EL (cell line): ENCODE data around the gene SMIM20.

Experiments used
- DNase-seq: peaks from one replicate; pipeline ENCODE4 v3.0.0-alpha.2; 2016

SMIM20 gene

DNA sequence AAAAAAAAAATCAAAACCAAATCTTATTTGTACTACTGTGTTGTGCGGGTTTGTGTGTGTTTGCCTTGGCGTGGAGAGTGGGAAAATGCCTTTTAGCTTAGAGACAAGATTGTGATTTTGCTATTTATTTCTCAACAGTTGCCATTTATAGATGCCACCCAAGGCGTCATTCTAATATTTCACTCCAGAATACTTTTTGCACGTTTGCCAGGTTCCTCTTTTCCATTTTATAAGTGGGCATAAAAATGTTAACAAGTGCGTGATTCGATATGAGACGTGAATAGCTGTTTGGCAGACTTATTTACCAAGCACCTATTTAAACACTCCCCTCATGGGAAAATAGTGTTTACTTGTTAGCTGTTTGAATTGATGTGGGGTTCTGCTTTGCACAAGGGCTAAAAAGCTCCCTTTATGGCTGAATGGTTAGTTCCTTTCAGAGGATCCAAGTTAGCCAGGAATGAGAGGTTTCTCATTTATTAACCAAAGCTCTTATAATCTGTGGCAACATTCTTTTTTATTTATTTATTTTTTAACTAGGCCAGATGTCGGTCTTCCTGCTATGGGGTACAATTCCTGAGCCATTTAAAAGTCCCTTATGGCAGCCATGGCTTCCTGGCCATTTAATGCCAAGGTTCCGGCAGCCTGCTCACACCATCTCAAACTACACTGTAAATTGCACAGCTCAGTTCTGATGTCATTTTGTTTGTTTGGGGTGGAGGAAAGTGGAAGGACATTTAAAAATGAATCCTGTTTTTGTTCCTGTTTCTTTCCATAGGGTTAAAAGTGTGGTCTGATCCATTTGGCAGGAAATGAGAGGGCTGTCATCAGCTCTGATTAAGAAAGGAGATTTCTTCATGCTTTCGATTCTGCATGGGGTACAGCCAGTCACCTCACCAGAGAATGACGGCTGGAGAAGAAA, 14.6 kb downstream of the SMIM20 start:
- DNase-seq, result peak; percentile 45

DNA sequence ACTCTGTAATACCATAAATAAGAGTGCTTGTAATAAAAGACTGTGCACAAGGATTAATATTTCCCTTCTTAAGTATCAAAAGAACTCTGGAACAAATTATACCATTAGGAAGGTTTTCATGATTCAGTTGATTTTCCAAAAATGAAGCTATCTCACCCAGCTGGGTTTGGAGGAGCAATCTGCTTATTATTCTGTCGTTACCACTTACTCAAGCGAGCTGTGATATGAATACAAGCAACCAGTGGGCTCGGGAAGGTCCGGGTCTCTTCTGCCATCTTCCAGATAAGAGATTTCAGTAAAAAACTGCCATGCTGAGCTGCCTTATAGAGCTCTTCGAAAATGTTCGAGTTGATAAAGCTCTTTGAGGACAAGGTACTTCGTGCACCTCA, 15.3 kb downstream of the SMIM20 start:
- DNase-seq, result no peak

GRCh38 chr4:25930731-25931354, 16.8 kb downstream of the SMIM20 start:
- no peak for DNase-seq

GRCh38 chr4:25936696-25937095, 22.7 kb downstream of the SMIM20 start:
- DNase-seq, result no peak

DNA sequence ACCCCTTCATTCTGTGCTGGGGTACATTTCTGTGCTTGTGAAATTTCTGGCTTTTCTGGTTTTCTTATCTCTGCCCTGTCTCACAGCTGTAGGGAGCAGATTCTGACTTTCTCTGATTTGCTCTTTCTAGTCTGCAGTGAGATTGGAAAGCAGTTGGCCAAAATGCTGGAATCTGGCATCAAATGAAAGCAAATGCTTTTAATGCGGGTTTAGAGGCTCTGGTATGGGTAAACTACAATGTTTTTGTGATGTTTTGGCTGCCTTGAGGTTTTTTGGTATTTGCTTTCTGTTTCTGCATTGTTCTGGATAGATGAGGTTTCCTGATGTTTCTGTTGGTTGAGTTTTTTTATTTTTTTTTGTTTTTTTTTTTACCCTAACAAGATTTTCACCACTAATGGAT, 23.8 kb downstream of the SMIM20 start:
- peak; percentile 24 for DNase-seq

- DNase-seq, result no peak
These were observed 24.3 kb downstream of the SMIM20 start for GRCh38 chr4:25938366-25938765.

GRCh38 chr4:25938787-25939186, 24.8 kb downstream of the SMIM20 start:
- DNase-seq, result peak; percentile 60

GRCh38 chr4:25939330-25939729, 25.3 kb downstream of the SMIM20 start:
- no peak for DNase-seq

- no peak for DNase-seq
These were observed 27.6 kb downstream of the SMIM20 start for GRCh38 chr4:25941457-25942221.

DNA sequence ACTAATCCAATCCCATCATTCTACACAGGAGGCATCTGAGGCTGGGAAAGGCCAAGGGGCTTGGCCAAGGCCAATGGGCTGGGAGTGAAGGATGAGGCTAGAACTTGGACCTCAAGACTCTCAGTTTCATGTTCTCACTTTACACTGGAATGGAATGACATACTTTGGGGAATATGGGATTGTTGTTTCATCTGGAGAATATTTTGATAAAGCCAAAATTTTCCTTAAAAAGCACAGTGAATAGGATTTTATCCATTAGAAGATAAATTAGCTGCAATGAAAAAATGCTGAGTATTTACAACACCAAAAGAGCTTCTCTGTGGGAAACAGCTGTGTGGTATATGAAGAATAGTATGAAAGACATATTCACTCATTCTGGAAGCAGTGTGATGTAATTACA, 29.3 kb downstream of the SMIM20 start:
- no peak for DNase-seq

DNA sequence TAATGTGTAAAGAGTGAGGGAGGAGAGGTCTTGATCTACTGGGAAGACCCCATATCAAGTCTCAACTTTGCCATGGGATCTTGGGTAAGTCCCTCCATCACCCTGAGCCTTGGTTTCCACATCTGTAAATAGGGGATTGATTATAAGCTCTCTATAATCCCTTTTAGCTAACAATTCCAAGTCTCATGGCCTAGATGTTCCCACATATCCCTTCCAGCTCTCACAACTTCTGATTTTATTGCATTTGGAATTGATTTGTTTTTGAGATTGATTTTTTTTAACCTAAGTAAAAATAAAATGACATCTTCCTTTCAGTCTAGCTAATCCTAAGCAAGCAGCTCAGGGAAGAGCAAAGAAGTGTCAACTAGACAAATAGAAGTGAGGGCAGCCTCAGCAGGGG, 29.8 kb downstream of the SMIM20 start:
- DNase-seq, result no peak

DNA sequence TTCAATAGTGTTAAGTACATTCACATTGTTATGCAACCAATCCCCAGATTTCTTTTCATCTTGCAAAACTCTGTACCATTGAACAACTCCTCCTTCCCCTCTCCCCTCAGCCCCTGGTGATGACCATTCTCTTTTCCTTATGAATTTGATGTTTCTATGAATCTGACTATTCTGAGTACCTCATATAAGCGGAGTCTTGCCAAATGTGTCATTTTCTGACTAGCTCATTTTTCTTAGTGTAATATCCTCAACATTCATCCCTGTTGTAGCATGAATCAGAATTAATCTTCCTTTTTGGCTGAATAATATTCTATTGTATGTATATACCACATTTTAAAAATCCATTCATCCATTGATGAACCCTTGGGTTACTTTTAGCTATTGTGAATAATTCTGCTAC, 34.0 kb downstream of the SMIM20 start:
- no peak for DNase-seq

DNA sequence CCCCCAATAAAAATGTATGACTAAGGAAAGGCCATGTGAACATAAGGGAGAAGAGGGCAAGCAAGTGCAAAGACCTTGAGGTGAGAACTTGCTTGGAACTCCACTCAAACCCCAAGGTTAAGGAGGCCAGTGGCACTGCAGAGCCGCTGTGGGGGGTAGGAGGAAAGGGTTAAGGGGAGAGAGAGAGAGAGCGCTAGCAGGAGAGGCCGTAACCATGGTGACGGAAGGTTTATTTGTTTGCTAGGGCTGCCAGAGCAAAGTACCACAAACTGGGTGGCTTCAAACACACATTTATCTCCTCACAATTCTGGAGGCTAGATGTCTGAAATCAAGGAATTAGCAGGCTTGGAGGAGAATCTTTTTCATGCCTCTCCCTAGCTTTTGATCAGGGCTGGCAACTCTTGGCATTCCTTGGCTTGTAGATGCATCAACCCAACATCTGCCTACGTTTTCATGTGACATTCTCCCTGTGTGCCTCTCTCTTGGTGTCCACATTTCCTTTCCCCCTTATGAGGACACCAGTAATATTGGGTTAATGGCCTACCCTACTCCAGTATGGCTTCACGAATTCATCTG, 35.2 kb downstream of the SMIM20 start:
- DNase-seq, result no peak

DNA sequence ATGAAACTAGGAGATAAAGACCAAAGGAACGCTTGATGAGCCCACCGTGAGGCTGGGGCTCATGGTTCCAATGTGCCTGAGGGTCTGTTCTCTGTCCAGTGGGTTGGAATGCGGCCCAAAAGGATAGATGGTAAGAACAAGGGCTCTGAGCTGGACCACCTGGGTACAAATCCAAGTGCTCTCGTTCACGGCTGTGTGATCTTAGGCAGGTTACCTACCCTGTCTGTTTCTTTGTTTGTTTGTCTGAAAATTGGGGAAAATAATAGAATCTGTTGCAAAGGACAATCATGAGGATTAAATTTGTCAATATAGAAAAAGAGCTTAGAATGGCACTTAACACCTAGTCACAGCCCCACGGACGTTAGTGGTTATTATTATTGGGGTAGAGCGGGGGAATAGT, 36.0 kb downstream of the SMIM20 start:
- no peak for DNase-seq

- DNase-seq, result no peak
These were observed 36.7 kb downstream of the SMIM20 start for GRCh38 chr4:25950461-25951389.

- no peak for DNase-seq
These were observed 37.5 kb downstream of the SMIM20 start for GRCh38 chr4:25951390-25951952.

DNA sequence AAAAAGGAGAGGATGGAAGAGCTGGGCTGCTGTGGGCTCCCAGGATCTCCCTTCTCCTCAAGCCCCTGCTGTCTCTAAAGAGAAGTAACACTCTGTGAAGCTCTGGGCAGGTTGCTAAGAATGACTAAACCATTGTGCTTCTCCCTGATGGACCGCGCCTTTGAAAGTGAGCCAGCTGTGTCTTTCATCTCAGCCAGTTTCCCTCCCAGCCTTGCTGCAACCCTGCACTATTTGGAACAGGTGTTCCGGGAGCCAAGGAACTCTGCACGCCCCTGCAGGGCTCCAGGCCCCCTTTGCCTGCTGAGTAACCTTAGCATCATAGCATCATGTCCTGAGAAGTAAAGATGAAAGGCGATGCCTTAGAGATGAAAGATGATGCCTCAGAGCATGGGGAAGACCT, 39.7 kb downstream of the SMIM20 start:
- DNase-seq, result no peak

GRCh38 chr4:25954293-25954904, 40.4 kb downstream of the SMIM20 start:
- DNase-seq, result no peak

DNA sequence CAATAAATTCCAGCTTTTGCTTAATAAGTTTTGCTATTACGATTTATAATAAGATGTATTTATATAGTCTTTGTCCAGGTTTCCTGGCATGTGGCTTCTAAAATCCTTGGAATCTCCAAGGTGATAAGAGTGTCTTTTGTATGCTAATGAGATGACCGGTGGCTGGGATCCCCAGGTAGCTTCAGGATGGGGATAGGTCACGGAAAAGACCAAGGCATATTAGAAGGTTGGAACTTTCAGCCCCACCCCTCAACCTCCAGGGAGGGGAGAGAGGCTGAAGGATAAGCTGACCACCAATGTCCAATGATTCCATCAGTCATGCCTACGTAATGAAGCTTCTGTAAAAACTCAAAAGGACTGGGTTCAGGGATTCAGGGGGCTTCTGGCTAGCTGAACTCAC, 41.7 kb downstream of the SMIM20 start:
- DNase-seq, result no peak

DNA sequence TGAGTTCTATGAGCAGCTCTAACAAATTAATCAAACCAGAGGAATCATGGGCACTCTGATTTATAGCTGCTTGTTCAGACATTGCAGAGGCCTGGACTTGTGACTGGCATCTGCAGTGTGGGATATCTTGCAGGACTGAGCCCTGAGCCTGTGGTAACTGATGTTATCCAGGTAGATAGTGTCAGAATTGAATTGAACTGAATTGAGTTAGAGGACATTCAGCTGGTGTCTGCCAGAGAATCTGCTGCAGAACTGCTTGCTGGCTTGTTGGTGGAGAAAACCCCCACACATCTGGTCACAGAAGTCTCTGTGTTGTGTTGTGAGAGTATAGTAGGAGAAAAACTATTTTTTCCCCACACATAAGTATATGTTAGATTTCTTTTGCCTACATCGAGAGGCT, 42.2 kb downstream of the SMIM20 start:
- no peak for DNase-seq

DNA sequence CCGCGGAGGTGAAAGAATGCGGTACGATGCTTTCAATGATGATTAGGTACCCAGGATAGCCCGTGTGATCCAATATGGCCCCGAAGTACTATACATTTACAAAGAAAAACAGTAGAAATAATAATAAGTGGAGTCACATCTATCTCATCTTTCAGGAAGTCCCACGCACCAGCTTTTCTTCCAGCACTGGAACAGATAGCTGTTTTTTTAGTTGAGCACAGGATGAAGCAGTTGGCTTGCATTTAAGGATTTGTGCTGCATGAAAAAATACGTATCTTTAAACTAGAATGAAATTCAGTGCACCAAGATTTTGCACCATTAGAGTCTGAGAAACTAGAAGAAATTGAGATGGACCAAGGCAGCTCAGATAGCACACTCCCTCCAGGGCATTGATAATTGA, 44.1 kb downstream of the SMIM20 start:
- no peak for DNase-seq
